HFFc6 (cell line): ENCODE data around the gene TERT. TPM values are rescaled to one million over a fixed set of nuclear protein-coding genes. Genes with fewer than 3 reads are reported as not detected.
"Not testable (repeated sequence)": the region's sequence is repeated elsewhere in the genome, so short reads cannot be mapped to it uniquely, and the experiment has no call there.

ENCODE experiments used
- DNase-seq: peaks from one replicate; pipeline ENCODE4 v3.0.0-alpha.2; 2018
- H3K27ac Mint-ChIP-seq: 2 replicates; pipeline ENCODE4 v1.8.0; 2020; ENCODE audit warnings: mild to moderate bottlenecking, mixed read lengths
- H3K27me3 Mint-ChIP-seq: 2 replicates; pipeline ENCODE4 v1.8.0; 2021; ENCODE audit warnings: mild to moderate bottlenecking, moderate library complexity, mixed read lengths; ENCODE audit not compliant: insufficient read depth
- H3K36me3 Mint-ChIP-seq: 2 replicates; pipeline ENCODE4 v1.8.0; 2021; ENCODE audit warnings: low read depth, mixed read lengths
- H3K4me1 Mint-ChIP-seq: 2 replicates; pipeline ENCODE4 v1.8.0; 2020; ENCODE audit warnings: low read depth, mixed read lengths
- H3K4me3 Mint-ChIP-seq: 2 replicates; pipeline ENCODE4 v1.8.0; 2020; ENCODE audit warnings: mild to moderate bottlenecking, moderate library complexity, mixed read lengths
- H3K9me3 Mint-ChIP-seq: 2 replicates; pipeline ENCODE4 v1.8.0; 2020; ENCODE audit warnings: mild to moderate bottlenecking, mixed read lengths
- CTCF ChIP-seq: fragments of 200-600 bp; sonication (generic); IDR thresholded peaks from 2 replicates; pipeline ENCODE4 v1.5.0; 2021; ENCODE audit warnings: antibody characterized with exemption, mild to moderate bottlenecking
- total RNA-seq, 6 experiments: library from RNA; stranded (reverse); fragmentation: NEBNext Ultra II Directional; extraction: Animal tissue kit (Norgen Biotek cat#: 25700); gene quantifications; 2 replicates in 1 of 6; 3 replicates in 5 of 6; pipeline ENCODE4 v1.2.3, GENCODE V29; 2021

TERT gene
- total RNA-seq, 6 experiments from 2014 or later, result 2,350 to 4,507 (median 3,883) TPM

DNA sequence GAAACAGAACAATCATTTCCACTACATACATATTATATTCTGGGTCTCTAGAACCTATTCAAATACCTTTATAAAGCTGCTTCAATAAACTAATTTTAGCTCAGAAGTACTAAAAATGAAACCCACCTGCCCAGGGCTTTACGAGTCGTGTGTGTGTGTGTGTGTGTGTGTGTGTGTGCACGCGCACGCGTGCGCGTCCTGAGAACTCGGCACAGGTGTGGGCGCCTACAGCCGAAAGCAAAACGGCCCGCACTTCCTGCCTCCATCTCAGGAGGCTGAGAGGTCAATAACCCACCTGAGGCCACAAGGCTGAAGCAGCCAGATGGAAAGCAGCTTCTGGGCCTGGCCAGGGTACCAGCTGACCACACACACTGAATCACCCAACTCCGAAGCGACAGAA is 47.0 kb upstream of the TERT start:
- Mint-ChIP-seq H3K9me3 (no peaks in the 10 kb centered on the region), H3K27me3 (peaks cover 2% of the 10 kb centered on the region), H3K36me3 (peaks cover 22% of the 10 kb centered on the region), H3K27ac (no peak overlapping the region), H3K4me1 (peaks cover 22% of the 10 kb centered on the region), H3K4me3 (no peak overlapping the region)
- no peak for TF ChIP-seq CTCF
- no peak for DNase-seq

GRCh38 chr5:1339818-1340210 is 44.9 kb upstream of the TERT start:
- H3K27me3 Mint-ChIP-seq, H3K9me3 Mint-ChIP-seq, H3K4me3 Mint-ChIP-seq, H3K27ac Mint-ChIP-seq, DNase-seq: not testable (repeated sequence)
- H3K4me1 Mint-ChIP-seq, result peaks cover 14% of the 10 kb centered on the region
- peaks cover 22% of the 10 kb centered on the region for H3K36me3 Mint-ChIP-seq

DNA sequence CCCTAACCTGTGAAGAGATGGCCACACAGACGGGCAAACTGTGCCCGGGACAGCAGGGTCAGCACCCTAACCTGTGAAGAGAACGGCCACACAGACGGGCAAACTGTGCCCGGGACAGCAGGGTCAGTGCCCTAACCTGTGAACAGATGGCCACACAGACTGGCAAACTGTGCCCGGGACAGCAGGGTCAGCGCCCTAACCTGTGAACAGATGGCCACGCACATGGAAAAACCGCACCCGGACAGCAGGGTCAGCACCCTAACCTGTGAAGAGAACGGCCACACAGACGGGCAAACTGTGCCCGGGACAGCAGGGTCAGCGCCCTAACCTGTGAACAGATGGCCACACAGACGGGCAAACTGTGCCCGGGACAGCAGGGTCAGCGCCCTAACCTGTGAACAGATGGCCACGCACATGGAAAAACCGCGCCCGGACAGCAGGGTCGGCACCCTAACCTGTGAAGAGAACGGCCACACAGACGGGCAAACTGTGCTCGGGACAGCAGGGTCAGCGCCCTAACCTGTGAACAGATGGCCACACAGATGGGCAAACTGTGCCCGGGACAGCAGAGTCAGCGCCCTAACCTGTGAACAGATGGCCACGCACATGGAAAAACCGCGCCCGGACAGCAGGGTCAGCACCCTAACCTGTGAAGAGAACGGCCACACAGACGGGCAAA is 44.4 kb upstream of the TERT start:
- not testable (repeated sequence) for H3K4me3 Mint-ChIP-seq, H3K9me3 Mint-ChIP-seq, H3K27ac Mint-ChIP-seq, H3K27me3 Mint-ChIP-seq, DNase-seq
- H3K36me3 Mint-ChIP-seq, result peaks cover 21% of the 10 kb centered on the region
- peaks cover 14% of the 10 kb centered on the region for H3K4me1 Mint-ChIP-seq

- Mint-ChIP-seq H3K4me3 (no peak overlapping the region), H3K36me3 (peaks cover 16% of the 10 kb centered on the region), H3K9me3 (no peaks in the 10 kb centered on the region), H3K4me1 (peaks cover 8% of the 10 kb centered on the region), H3K27me3 (no peaks in the 10 kb centered on the region; the same call in 1 of the 2 replicates), H3K27ac (no peak overlapping the region)
- no peak for DNase-seq
- TF ChIP-seq CTCF, result no peak
These were observed 43.7 kb upstream of the TERT start for GRCh38 chr5:1338506-1339070.

- DNase-seq, result no peak
- no peak for TF ChIP-seq CTCF
- peaks cover 14% of the 10 kb centered on the region for H3K36me3 Mint-ChIP-seq
- H3K9me3 Mint-ChIP-seq, result no peaks in the 10 kb centered on the region
- no peaks in the 10 kb centered on the region; the same call in 1 of the 2 replicates for H3K27me3 Mint-ChIP-seq
- no peak overlapping the region for H3K4me3 Mint-ChIP-seq
- H3K4me1 Mint-ChIP-seq, result peaks cover 3% of the 10 kb centered on the region
- H3K27ac Mint-ChIP-seq, result no peak overlapping the region
These were observed 43.3 kb upstream of the TERT start for GRCh38 chr5:1338196-1338490.

DNA sequence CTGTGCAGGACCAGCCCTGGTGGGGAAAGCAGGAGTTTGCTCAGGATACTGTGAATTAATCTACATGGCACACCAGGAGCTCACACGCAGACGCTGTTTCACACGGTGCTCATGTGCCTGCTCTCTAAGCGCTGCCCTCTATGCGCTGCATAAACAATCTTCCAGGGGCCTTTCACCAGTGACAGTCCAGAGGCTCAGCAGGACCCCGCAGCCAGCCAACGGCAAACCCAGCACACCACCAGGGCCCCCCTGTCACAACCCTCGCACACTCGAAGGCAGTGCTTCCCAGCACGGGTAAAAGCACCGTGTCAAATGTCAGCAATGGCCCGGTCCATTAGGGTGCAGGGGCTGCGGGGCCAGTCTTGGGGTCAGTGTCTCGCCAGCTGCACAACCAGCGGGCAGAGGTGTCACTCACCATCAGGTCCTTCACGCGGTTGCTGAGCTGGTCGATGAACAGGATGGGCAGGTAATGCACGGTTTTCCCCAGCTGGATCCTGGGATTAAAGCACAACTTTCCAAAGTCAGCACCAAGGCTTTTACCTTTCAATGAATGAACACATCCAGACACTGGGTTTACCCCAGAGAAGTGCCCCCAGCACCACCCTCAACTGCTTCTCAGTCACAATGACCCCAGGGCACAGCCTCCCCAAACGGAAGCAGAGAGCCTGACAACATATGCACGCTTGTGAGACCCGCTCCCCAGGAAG is 42.8 kb upstream of the TERT start:
- DNase-seq, result no peak
- H3K27ac Mint-ChIP-seq, result no peak overlapping the region
- H3K4me1 Mint-ChIP-seq, result no peaks in the 10 kb centered on the region
- no peaks in the 10 kb centered on the region for H3K9me3 Mint-ChIP-seq
- H3K36me3 Mint-ChIP-seq, result peaks cover 13% of the 10 kb centered on the region
- no peak for TF ChIP-seq CTCF
- no peaks in the 10 kb centered on the region; the same call in 1 of the 2 replicates for H3K27me3 Mint-ChIP-seq
- no peak overlapping the region for H3K4me3 Mint-ChIP-seq
